PC-9 (cell line): ENCODE results near the gene PKD2L1.

Experiments used
- EZH2 ChIP-seq: fragments of 200-600 bp; sonication (generic); IDR thresholded peaks from 2 replicates; pipeline ENCODE4 v1.8.0; 2017; ENCODE audit warnings: antibody characterized with exemption, low read depth
- TF ChIP-seq, protein P1 (sequence below): fragments of 200-600 bp; sonication (generic); conservative IDR thresholded peaks from 2 replicates; pipeline ENCODE4 v1.6.1; 2017; ENCODE audit warnings: mixed run types, antibody characterized with exemption, mild to moderate bottlenecking, moderate library complexity

DNA sequence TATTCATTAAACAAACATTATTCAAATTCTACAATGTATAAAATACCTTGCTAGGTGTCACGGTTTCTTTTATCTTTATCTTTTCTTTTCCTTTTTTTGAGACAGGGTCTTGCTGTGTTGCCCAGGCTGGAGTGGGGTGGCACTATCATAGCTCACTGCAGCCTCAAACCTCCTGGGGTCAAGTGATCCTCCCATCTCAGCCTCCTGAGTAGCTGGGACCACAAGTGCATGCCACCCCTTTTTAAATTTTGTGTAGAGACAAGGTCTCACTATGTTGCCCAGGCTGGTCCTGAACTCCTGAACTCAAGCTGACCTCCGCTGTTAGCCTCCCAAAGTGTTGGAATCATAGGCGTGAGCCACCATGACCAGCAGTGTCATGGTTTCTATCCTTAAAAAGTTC lies 25.6 kb downstream of the PKD2L1 start:
- TF ChIP-seq, protein P1, sequence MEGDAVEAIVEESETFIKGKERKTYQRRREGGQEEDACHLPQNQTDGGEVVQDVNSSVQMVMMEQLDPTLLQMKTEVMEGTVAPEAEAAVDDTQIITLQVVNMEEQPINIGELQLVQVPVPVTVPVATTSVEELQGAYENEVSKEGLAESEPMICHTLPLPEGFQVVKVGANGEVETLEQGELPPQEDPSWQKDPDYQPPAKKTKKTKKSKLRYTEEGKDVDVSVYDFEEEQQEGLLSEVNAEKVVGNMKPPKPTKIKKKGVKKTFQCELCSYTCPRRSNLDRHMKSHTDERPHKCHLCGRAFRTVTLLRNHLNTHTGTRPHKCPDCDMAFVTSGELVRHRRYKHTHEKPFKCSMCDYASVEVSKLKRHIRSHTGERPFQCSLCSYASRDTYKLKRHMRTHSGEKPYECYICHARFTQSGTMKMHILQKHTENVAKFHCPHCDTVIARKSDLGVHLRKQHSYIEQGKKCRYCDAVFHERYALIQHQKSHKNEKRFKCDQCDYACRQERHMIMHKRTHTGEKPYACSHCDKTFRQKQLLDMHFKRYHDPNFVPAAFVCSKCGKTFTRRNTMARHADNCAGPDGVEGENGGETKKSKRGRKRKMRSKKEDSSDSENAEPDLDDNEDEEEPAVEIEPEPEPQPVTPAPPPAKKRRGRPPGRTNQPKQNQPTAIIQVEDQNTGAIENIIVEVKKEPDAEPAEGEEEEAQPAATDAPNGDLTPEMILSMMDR: no peak
- no peak for TF ChIP-seq EZH2
